ENCODE data around the gene SYNE4. TPM values are rescaled to one million over a fixed set of nuclear protein-coding genes. Genes with fewer than 3 reads are reported as not detected.

Gene SYNE4
- total and polyA plus RNA-seq, 2 of the 13 experiments (the other 11 are each of a cell fraction or from before 2014, with no cell fraction given), result 13.7 to 23.0 TPM

DNA sequence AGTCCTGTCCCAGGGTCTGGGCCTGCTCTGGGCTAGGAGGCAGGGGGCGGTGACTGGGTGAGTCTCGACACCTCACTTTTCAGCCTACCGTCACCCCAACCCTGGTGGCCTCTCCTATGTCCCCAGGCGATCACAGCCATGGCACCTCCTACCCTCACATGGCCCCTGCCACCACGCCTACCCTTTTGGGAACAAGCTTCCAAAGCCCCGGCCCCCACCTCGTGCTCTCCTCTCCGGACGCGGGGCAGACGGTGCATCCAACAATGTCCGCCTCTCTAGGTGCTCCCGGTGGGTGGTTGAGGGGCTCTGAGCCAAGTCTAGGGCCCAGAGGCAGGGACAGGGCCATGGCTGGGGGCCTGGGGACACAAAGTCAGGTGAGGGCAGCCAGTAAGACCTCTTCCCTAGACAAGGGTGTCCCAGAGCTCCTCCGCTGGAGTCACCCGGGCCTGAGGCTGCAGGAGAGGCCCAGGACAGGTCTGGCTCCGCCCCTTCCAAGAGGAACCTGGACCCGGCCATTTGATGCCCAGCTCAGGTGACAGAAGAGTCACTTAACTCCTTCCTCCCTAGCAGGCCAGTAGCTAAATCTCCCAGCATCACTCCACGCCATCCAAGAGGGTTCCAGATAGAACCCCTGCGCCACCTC lies at the start of gene SYNE4 (continued):
- TF ChIP-seq AGO1 (IDR thresholded peaks at IDR 0.05; ENCODE audit: low read depth, low read length, poor library complexity, severe bottlenecking), result peak; percentile 73
- TF ChIP-seq ZNF460 (CRISPR knock-in tag; IDR thresholded peaks at IDR 0.05; ENCODE audit: borderline replicate concordance), result no peak
- 0 out of 2 replicates have a peak, but pooled peaks have one; percentile 19 for TF ChIP-seq SOX5 (CRISPR knock-in tag; IDR thresholded peaks at IDR 0.05; ENCODE audit: borderline replicate concordance)
- no peak for TF ChIP-seq HMG20A (CRISPR knock-in tag; IDR thresholded peaks at IDR 0.05; ENCODE audit: borderline replicate concordance)
- TF ChIP-seq PITX1 (CRISPR knock-in tag; IDR thresholded peaks at IDR 0.05), result peak; percentile 29; the same call in 1 of the 2 replicates
- peak; percentile 70; the same call in 1 of the 2 replicates for TF ChIP-seq ZNF556 (CRISPR knock-in tag; IDR thresholded peaks at IDR 0.05; ENCODE audit: borderline replicate concordance)
- TF ChIP-seq ZNF678 (CRISPR knock-in tag; IDR thresholded peaks at IDR 0.05), result no peak
- TF ChIP-seq ZNF839 (CRISPR knock-in tag; IDR thresholded peaks at IDR 0.05; ENCODE audit: borderline replicate concordance), result peak; percentile 85; the same call in 1 of the 2 replicates
- TF ChIP-seq HNRNPLL (IDR thresholded peaks at IDR 0.05; ENCODE audit: low read depth, low read length, poor library complexity, severe bottlenecking), result no peak
- TF ChIP-seq NAIF1 (CRISPR knock-in tag; IDR thresholded peaks at IDR 0.05; ENCODE audit: borderline replicate concordance), result no peak
- TF ChIP-seq ZNF484 (CRISPR knock-in tag; IDR thresholded peaks at IDR 0.05; ENCODE audit: borderline replicate concordance, low read depth), result no peak
- TF ChIP-seq, protein P1, sequence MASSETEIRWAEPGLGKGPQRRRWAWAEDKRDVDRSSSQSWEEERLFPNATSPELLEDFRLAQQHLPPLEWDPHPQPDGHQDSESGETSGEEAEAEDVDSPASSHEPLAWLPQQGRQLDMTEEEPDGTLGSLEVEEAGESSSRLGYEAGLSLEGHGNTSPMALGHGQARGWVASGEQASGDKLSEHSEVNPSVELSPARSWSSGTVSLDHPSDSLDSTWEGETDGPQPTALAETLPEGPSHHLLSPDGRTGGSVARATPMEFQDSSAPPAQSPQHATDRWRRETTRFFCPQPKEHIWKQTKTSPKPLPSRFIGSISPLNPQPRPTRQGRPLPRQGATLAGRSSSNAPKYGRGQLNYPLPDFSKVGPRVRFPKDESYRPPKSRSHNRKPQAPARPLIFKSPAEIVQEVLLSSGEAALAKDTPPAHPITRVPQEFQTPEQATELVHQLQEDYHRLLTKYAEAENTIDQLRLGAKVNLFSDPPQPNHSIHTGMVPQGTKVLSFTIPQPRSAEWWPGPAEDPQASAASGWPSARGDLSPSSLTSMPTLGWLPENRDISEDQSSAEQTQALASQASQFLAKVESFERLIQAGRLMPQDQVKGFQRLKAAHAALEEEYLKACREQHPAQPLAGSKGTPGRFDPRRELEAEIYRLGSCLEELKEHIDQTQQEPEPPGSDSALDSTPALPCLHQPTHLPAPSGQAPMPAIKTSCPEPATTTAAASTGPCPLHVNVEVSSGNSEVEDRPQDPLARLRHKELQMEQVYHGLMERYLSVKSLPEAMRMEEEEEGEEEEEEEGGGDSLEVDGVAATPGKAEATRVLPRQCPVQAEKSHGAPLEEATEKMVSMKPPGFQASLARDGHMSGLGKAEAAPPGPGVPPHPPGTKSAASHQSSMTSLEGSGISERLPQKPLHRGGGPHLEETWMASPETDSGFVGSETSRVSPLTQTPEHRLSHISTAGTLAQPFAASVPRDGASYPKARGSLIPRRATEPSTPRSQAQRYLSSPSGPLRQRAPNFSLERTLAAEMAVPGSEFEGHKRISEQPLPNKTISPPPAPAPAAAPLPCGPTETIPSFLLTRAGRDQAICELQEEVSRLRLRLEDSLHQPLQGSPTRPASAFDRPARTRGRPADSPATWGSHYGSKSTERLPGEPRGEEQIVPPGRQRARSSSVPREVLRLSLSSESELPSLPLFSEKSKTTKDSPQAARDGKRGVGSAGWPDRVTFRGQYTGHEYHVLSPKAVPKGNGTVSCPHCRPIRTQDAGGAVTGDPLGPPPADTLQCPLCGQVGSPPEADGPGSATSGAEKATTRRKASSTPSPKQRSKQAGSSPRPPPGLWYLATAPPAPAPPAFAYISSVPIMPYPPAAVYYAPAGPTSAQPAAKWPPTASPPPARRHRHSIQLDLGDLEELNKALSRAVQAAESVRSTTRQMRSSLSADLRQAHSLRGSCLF (CRISPR knock-in tag; IDR thresholded peaks at IDR 0.05; ENCODE audit: borderline replicate concordance), result no peak
- no peak for TF ChIP-seq ZNF616 (CRISPR knock-in tag; IDR thresholded peaks at IDR 0.05; ENCODE audit: low read depth)
- peak; percentile 91 for TF ChIP-seq ZNF776 (CRISPR knock-in tag; IDR thresholded peaks at IDR 0.05)
- TF ChIP-seq, protein P2, sequence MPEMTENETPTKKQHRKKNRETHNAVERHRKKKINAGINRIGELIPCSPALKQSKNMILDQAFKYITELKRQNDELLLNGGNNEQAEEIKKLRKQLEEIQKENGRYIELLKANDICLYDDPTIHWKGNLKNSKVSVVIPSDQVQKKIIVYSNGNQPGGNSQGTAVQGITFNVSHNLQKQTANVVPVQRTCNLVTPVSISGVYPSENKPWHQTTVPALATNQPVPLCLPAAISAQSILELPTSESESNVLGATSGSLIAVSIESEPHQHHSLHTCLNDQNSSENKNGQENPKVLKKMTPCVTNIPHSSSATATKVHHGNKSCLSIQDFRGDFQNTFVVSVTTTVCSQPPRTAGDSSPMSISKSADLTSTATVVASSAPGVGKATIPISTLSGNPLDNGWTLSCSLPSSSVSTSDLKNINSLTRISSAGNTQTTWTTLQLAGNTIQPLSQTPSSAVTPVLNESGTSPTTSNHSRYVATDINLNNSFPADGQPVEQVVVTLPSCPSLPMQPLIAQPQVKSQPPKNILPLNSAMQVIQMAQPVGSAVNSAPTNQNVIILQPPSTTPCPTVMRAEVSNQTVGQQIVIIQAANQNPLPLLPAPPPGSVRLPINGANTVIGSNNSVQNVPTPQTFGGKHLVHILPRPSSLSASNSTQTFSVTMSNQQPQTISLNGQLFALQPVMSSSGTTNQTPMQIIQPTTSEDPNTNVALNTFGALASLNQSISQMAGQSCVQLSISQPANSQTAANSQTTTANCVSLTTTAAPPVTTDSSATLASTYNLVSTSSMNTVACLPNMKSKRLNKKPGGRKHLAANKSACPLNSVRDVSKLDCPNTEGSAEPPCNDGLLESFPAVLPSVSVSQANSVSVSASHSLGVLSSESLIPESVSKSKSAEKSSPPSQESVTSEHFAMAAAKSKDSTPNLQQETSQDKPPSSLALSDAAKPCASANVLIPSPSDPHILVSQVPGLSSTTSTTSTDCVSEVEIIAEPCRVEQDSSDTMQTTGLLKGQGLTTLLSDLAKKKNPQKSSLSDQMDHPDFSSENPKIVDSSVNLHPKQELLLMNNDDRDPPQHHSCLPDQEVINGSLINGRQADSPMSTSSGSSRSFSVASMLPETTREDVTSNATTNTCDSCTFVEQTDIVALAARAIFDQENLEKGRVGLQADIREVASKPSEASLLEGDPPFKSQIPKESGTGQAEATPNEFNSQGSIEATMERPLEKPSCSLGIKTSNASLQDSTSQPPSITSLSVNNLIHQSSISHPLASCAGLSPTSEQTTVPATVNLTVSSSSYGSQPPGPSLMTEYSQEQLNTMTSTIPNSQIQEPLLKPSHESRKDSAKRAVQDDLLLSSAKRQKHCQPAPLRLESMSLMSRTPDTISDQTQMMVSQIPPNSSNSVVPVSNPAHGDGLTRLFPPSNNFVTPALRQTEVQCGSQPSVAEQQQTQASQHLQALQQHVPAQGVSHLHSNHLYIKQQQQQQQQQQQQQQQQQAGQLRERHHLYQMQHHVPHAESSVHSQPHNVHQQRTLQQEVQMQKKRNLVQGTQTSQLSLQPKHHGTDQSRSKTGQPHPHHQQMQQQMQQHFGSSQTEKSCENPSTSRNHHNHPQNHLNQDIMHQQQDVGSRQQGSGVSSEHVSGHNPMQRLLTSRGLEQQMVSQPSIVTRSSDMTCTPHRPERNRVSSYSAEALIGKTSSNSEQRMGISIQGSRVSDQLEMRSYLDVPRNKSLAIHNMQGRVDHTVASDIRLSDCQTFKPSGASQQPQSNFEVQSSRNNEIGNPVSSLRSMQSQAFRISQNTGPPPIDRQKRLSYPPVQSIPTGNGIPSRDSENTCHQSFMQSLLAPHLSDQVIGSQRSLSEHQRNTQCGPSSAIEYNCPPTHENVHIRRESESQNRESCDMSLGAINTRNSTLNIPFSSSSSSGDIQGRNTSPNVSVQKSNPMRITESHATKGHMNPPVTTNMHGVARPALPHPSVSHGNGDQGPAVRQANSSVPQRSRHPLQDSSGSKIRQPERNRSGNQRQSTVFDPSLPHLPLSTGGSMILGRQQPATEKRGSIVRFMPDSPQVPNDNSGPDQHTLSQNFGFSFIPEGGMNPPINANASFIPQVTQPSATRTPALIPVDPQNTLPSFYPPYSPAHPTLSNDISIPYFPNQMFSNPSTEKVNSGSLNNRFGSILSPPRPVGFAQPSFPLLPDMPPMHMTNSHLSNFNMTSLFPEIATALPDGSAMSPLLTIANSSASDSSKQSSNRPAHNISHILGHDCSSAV (CRISPR knock-in tag; IDR thresholded peaks at IDR 0.05; ENCODE audit: borderline replicate concordance), result no peak
- no peak for TF ChIP-seq EZH2 (conservative IDR thresholded peaks at IDR 0.05; ENCODE audit: low read depth, low read length)

Measured in HepG2 (cell line).